ENCODE data around the gene STAT3.

GRCh38 chr17:42362245-42362961, 25.8 kb downstream of the STAT3 start:
- TF ChIP-seq POLR2A (IDR thresholded peaks at IDR 0.05; ENCODE audit: borderline replicate concordance, extremely low read depth, insufficient read depth, insufficient read length): no peak
- TF ChIP-seq, protein P1, sequence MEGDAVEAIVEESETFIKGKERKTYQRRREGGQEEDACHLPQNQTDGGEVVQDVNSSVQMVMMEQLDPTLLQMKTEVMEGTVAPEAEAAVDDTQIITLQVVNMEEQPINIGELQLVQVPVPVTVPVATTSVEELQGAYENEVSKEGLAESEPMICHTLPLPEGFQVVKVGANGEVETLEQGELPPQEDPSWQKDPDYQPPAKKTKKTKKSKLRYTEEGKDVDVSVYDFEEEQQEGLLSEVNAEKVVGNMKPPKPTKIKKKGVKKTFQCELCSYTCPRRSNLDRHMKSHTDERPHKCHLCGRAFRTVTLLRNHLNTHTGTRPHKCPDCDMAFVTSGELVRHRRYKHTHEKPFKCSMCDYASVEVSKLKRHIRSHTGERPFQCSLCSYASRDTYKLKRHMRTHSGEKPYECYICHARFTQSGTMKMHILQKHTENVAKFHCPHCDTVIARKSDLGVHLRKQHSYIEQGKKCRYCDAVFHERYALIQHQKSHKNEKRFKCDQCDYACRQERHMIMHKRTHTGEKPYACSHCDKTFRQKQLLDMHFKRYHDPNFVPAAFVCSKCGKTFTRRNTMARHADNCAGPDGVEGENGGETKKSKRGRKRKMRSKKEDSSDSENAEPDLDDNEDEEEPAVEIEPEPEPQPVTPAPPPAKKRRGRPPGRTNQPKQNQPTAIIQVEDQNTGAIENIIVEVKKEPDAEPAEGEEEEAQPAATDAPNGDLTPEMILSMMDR (IDR thresholded peaks at IDR 0.05 in 2 of 3, conservative IDR thresholded peaks at IDR 0.05 in 1 of 3; ENCODE audit: borderline replicate concordance in 1 of 3, insufficient read depth in 1 of 3, low read depth in 2 of 3, low read length in 2 of 3): no peak
- no peak for TF ChIP-seq ATF3 (IDR thresholded peaks at IDR 0.05)
- TF ChIP-seq ZFX (IDR thresholded peaks at IDR 0.05): no peak
- no peak for TF ChIP-seq POLR2AphosphoS5 (IDR thresholded peaks at IDR 0.05; ENCODE audit: low read depth, low read length)
- TF ChIP-seq EZH2 (IDR thresholded peaks at IDR 0.05): no peak
- TF ChIP-seq YY1 (IDR thresholded peaks at IDR 0.05; ENCODE audit: extremely low read depth, insufficient replicate concordance, low read depth, low read length): no peak
- TF ChIP-seq, protein P2, sequence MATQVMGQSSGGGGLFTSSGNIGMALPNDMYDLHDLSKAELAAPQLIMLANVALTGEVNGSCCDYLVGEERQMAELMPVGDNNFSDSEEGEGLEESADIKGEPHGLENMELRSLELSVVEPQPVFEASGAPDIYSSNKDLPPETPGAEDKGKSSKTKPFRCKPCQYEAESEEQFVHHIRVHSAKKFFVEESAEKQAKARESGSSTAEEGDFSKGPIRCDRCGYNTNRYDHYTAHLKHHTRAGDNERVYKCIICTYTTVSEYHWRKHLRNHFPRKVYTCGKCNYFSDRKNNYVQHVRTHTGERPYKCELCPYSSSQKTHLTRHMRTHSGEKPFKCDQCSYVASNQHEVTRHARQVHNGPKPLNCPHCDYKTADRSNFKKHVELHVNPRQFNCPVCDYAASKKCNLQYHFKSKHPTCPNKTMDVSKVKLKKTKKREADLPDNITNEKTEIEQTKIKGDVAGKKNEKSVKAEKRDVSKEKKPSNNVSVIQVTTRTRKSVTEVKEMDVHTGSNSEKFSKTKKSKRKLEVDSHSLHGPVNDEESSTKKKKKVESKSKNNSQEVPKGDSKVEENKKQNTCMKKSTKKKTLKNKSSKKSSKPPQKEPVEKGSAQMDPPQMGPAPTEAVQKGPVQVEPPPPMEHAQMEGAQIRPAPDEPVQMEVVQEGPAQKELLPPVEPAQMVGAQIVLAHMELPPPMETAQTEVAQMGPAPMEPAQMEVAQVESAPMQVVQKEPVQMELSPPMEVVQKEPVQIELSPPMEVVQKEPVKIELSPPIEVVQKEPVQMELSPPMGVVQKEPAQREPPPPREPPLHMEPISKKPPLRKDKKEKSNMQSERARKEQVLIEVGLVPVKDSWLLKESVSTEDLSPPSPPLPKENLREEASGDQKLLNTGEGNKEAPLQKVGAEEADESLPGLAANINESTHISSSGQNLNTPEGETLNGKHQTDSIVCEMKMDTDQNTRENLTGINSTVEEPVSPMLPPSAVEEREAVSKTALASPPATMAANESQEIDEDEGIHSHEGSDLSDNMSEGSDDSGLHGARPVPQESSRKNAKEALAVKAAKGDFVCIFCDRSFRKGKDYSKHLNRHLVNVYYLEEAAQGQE (IDR thresholded peaks at IDR 0.05; ENCODE audit: low read depth): no peak
- no peak for TF ChIP-seq EZH2phosphoT487 (IDR thresholded peaks at IDR 0.05; ENCODE audit: borderline replicate concordance)
- no peak for TF ChIP-seq SRF (IDR thresholded peaks at IDR 0.05; ENCODE audit: low read depth)
- TF ChIP-seq SP1 (IDR thresholded peaks at IDR 0.05; ENCODE audit: low read depth): no peak
